IPS DF 19.7 (cell line): ENCODE data around the gene DRC3.
"Not testable (repeated sequence)": the region's sequence is repeated elsewhere in the genome, so short reads cannot be mapped to it uniquely, and the experiment has no call there.

ENCODE experiments used
- DNase-seq: peaks from one replicate; pipeline ENCODE4 v3.0.0-alpha.2; 2013; ENCODE audit warnings: low read depth, low spot score

DRC3 gene

GRCh38 chr17:17941015-17941414 lies 31.6 kb upstream of the DRC3 start:
- DNase-seq = no peak

DNA sequence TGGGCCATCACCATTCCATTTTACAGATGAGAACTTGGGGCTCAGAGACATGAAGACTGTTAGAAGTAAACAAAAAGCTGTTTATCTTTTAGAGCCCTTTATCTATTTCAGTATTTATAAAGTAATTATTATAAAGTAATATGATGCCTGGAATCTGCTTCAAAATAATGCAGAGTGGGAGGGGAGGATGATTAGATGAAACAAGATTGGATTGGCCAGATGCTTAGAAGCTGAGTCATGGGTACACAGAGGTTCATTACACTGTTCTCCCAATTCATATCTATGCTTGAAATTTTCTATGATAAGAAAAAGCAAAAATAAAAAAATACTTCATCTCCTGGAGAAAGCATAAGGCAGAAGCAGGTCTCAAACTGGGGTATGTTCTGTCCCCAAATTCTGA lies 29.8 kb upstream of the DRC3 start:
- DNase-seq = no peak

- DNase-seq = no peak
Measured at GRCh38 chr17:17943281-17943984, 29.2 kb upstream of the DRC3 start.

GRCh38 chr17:17944242-17944641 lies 28.4 kb upstream of the DRC3 start:
- no peak for DNase-seq

DNA sequence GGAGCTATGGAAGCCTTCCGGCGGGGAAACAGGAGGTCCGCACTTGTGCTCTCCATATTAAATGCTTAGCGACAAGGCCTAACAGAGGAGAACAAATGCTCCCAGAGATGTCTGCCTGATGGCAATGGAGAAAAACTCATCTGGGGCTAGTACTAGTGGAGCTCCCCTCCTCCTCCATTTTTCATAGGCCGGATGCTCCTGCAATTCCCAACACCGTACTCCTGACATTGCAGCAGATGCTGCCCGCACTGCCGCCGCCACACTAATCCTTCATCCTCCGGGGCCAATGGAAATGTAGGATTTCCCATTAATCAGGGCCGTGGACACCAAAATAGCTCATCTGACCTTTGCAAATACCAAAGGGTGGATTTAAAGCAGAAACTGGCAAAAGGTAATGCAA lies 27.9 kb upstream of the DRC3 start:
- no peak for DNase-seq

DNA sequence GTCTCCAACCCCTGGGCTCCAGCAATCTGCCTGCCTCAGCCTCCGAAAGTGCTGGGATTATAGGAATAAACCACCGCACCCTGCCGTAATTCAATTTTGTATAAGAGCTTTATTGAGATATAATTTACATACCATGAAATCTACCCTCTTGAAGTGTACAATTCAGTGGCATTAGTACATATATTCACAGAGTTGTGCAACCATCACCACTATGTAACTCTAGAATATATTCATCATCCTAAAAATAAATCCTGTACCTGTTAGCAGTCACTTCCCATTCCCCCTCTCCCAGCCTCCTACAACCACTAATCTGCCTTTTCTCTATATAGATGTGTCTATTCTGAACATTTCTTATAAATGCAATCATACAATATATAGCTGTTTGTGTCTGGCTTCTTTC lies 26.6 kb upstream of the DRC3 start:
- DNase-seq = no peak

DNA sequence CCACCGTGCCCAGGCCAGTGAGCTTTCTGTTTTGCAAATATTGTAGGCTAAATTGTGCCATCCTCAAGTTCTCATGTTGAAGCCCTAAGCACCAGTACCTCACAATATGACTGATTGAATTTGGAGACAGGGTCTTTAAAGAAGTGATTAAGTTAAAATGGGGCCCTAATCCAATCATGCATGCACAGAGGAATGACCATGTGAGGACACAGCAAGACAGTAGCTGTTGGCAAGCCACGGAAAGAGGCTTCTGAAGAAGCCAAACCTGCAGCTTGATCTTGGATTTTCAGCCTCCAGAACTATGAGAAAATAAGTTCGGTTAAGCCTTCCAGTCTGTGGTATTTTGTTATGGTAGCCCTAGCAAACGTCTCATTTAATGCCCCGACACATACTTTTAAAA lies 25.4 kb upstream of the DRC3 start:
- no peak for DNase-seq

GRCh38 chr17:17947966-17948365 lies 24.7 kb upstream of the DRC3 start:
- no peak for DNase-seq

DNA sequence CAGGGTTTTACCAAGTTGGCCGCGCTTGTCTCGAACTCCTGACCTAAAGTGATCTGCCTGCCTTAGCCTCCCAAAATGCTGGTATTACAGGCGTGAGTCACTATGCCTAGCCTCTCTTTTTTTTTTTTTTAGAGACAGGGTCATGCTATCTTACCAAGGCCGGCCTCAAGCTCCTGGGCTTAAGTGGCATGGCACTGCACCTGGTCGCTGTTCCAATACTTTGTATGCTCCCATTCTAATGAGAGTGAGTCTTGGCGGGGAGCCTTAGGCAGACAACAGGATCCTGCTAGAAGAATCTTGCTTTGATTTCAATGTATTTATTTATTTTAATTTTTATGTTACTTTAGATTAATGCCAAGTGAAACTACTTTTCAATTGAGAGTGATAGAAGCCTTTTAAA lies 22.3 kb upstream of the DRC3 start:
- no peak for DNase-seq

- no peak for DNase-seq
Measured at GRCh38 chr17:17950806-17951205, 21.9 kb upstream of the DRC3 start.

- DNase-seq = no peak
Measured at GRCh38 chr17:17951524-17951923, 21.1 kb upstream of the DRC3 start.

DNA sequence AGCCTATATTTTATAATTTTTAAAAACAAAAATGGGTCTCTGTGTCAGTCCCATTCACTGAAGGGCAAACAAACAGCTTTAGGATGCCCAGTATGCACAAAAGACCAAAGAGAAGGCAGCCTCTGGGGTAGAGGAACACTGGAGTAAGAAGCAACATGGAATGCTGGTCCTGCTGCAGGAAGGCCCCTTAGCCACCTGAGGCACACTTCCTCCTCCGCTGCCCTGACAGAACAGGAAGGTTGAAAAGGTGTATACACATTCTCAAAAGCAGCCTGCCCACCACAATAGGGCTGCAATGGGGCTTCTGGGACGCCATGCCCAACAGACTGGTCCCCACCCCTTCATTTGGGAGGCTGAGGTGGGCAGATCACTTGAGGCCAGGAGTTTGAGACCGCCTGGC lies 20.0 kb upstream of the DRC3 start:
- DNase-seq = no peak

DNA sequence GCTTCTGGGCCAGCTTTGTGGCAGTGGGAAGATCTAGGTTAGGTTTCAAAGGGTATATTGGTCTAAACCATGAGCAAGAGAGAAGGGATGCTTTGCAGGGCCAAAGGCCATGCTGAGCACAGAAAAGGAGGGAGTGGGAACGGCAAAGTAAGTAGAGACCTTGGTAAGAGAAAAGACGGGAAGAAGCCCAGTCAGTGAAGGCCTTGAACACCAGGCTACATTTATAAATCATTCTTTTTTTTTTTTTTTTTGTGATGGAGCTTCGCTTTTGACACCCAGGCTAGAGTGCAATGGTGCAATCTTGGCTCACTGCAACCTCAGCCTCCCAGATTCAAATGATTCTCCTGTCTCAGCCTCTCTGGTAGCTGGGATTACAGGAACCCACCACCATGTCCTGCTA lies 18.6 kb upstream of the DRC3 start:
- DNase-seq = no peak

- DNase-seq = not testable (repeated sequence)
Measured at GRCh38 chr17:17955790-17956341, 16.8 kb upstream of the DRC3 start.

DNA sequence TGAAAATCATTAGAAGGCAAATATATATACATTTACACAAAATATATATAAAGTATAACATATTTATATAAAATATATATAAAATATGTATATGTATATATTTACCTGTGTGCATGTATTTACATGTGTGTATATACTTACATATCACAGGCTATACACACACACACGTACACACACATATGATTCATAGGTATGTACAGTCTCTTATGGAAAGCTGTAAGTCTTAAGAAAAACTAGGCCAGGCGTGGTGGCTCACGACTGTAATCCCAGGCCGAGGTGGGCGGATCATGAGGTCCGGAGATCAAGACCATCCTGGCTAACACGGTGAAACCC lies 15.1 kb upstream of the DRC3 start:
- no peak for DNase-seq

DNA sequence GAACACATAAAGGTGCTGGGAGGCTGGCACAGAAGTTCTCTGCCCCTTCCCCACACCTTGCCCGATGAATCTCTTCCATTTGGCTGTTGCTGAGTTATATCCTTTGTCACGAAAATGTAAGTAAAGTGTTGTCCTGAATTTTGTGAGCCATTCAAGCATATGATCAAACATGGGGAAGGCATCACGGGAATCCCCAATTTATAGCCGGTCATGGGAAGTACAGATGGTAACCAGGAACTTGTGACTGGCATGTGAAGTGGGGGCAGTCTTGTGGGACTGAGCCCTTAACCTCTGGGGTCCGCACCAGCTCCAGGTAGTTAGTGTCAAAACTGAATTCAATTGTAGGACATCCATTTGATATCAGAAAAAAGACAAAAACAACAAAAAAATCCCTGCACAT lies 13.7 kb upstream of the DRC3 start:
- no peak for DNase-seq

- no peak for DNase-seq
Measured at GRCh38 chr17:17959520-17960361, 12.9 kb upstream of the DRC3 start.

DNA sequence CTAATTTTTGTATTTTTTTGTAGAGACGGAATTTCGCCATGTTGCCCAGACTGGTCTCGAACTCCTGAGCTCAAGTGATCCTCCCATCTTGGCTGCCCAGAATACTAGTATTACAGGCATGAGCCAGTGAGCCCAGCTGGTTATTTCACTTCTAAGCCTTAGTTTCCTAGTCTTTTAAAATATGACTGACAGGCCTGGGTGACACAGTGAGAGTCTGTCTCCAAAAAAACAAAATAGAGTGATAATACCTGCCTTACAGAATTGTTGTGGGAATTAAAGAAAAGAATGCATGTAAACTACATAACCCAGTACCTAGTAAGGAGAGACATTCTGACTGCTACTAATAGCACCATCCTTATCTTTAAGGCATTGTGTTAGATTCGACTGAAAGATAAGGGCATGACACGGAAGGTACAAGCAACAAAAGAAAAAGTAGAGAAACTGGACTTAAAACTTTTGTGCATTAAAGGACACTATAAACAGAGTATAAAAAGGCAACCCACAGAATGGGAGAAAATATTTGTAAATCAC lies 12.1 kb upstream of the DRC3 start:
- DNase-seq = no peak

DNA sequence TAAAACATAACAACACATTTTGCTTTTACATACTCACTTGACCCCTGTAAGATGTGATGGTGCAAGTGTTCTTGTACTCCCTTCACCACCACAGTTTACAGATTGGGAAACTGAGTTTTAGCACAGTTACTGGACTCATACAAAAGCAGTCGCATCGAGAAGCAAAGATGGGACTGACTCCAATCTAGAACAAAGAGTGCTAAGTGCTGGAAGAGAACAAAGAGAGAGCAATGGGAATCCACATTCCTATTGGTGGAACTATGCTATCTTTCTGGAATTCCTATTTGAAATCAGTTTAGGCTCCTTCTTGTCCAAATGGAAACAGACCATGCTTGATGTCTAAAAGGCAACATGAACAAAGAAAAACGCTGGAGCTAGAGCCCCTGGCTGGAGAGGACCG lies 9.6 kb upstream of the DRC3 start:
- DNase-seq = no peak

DNA sequence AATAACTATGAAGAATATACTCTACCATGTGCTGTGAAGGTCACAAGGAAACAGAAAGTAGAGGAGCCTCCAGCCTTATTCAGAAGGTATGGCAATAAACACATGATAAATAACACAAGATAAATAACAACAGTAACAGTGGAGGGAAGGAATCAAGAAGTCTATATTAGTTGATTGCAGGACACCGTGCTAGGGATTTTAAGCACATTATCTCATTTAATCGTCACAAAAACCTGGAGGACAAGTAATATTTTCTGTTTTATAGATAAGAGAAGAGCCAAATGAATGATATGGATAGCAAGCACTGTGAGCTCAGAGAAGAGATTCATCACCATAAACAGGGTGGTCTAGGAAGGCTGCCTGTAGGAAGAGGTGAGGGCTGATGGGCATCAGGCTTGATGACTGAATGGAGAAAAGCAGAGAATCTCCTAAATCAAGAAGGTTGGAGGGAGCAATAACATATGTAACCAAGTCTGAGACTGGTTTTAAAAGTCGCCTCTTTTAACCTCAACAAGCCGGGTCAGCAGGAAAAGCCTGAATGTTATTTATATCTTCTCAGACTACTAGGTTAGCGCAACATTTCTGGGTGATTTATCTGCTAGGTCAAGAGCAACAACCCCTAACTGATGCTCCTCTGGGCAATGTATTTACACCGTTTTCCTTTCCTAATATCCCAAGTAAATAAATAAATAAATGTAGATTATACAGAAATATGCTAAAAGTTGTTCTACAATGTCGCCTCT lies 8.8 kb upstream of the DRC3 start:
- DNase-seq = no peak

- no peak for DNase-seq
Measured at GRCh38 chr17:17964710-17965109, 8.0 kb upstream of the DRC3 start.

DNA sequence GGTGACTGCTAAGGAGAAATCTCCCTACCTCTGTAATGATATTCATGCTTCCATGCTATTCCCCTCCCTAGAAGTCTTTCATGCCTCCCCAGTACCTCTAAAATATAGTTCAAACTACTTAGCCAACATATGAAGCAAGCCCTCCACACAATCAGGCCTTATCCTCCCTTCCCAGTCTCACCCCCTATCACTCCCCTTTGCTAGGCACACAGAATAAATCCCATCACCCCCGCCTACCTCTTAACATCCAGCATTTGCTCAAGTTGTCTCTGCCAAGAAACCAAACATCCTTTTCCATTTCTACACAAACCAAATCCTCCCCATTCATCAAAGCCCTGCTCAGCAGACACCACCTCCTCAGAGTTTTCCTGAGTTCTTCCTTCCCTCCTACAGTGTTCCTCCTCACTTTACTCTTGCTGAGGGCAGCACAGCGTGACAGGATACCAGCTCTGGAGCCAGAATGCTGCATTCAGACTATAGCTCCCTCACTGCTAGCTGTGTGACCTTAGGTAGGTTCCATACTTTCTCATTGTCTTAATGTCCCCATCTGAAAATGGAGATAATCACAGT lies 7.4 kb upstream of the DRC3 start:
- no peak for DNase-seq
